SH-SY5Y (cell line): ENCODE data around the gene ABCA2.

Experiments
- GATA2 ChIP-seq: IDR thresholded peaks from 2 replicates; pipeline ENCODE4 v1.6.1; 2011; ENCODE audit warnings: mild to moderate bottlenecking, low read depth, low read length
- GATA3 ChIP-seq: IDR thresholded peaks from 2 replicates; pipeline ENCODE4 v1.6.1; 2011; ENCODE audit warnings: low read depth, mild to moderate bottlenecking, low read length, moderate library complexity

GRCh38 chr9:137035507-137035834 is 7.4 kb upstream of the ABCA2 start:
- TF ChIP-seq GATA3: no peak
- TF ChIP-seq GATA2: no peak
